RKO (cell line): Measurements from ENCODE around the gene DTX2.
"Not testable (repeated sequence)": the region's sequence is repeated elsewhere in the genome, so short reads cannot be mapped to it uniquely, and the experiment has no call there.

Source experiments
- DNase-seq: peaks from one replicate; pipeline ENCODE4 v3.0.0-alpha.2; 2016; ENCODE audit warnings: low spot score

The DTX2 gene

GRCh38 chr7:76461464-76462101 lies at the start of gene DTX2:
Gene DTX2 (plus strand): TSS chr7:76461709. CDS start chr7:76480510, 18,801 bp downstream.
- DNase-seq, result not testable (repeated sequence)

- no peak for DNase-seq
Measured at GRCh38 chr7:76412249-76412648, 49.3 kb upstream of the DTX2 start.

DNA sequence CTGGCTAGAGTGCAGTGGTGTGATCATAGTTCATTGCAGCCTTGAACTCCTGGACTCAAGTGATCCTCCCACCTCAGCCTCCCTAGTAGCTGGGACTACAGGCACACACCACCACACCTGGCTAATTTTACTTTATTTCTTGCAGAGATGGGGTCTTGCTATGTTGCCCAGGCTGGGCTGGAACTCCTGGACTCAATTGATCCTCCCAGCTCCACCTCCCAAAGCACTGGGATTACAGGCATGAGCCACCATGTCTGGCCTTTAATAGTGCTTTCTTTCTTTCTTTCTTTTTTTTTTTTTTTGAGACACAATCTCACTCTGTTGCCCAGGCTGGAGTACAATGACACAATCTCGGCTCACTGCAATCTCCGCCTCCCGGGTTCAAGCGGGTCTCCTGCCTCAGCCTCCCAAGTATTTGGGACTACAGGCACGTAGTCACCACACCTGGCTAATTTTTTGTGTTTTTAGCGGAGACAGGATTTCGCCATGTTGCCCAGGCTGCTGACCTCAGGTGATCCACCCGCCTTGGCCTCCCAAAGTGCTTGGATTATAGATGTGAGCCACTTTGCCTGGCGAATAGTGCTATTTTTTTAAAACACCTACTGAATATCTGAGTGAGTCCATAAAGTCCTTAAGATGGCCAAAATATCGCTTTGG lies 43.7 kb upstream of the DTX2 start:
- DNase-seq, result not testable (repeated sequence)

DNA sequence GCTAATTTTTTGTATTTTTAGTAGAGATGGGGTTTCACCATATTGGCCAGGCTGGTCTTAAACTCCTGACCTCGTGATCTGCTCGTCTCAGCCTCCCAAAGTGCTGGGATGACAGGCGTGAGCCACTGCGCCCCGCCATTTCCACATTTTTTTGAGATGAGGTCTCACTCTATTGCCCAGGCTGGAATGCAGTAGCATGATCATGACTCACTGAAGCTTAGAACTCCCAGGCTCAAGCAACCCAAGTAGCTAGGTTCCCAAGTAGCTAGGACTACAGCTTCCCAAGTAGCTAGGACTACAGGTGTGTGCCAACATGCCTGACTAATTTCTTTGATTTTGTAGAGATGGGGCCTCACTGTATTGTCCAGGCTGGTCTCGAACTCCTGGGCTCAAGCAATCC lies 40.4 kb upstream of the DTX2 start:
- peak; percentile 95 for DNase-seq

GRCh38 chr7:76423666-76424412 lies 37.7 kb upstream of the DTX2 start:
- no peak for DNase-seq

- DNase-seq, result no peak
Measured at GRCh38 chr7:76424413-76425111, 36.9 kb upstream of the DTX2 start, which contains the start of gene ZP3. Gene ZP3 (plus strand): TSS chr7:76424950. CDS start chr7:76424965, 15 bp downstream.

- no peak for DNase-seq
Measured at GRCh38 chr7:76425156-76425555, 36.4 kb upstream of the DTX2 start.

GRCh38 chr7:76425558-76425957 lies 36.0 kb upstream of the DTX2 start:
- DNase-seq, result not testable (repeated sequence)

DNA sequence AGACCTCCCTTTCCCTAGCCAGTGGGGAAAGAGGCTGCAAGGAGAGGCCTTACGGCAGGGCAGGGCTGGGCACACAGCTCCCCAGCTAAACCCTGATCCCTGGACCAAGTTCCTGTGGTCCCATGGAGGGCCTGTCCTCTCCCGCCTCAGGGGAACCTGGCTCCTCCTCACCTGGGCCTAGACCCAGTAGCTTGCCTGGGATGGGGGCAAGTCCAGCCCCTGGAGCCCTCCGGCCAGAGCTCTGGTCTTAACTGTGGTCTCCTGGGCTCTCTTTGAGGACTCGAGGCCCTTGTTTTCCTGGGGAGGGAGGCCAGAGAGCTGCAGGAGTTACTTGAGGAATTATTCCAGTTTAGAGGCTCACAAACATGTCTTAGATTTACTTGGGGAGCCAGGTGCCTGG lies 35.3 kb upstream of the DTX2 start:
- DNase-seq, result no peak

DNA sequence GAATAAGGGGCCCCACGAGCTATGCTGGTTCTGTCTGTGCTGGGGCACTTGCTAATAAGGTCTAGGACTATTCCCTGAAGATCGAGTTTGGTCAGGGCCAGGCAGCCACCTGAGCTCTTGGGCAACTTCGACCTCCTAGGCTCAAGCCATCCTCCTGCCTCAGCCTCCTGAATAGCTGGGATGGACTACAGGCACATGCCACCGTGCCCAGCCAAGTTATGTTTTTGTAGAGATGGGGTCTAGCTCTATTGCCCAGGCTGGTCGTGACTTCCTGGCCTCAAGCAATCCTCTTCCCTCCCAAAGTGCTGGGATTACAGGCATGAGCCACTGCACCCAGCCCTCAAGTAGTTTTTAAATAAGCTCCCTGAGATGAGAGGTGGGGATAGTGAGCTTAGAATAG lies 33.9 kb upstream of the DTX2 start:
- no peak for DNase-seq

DNA sequence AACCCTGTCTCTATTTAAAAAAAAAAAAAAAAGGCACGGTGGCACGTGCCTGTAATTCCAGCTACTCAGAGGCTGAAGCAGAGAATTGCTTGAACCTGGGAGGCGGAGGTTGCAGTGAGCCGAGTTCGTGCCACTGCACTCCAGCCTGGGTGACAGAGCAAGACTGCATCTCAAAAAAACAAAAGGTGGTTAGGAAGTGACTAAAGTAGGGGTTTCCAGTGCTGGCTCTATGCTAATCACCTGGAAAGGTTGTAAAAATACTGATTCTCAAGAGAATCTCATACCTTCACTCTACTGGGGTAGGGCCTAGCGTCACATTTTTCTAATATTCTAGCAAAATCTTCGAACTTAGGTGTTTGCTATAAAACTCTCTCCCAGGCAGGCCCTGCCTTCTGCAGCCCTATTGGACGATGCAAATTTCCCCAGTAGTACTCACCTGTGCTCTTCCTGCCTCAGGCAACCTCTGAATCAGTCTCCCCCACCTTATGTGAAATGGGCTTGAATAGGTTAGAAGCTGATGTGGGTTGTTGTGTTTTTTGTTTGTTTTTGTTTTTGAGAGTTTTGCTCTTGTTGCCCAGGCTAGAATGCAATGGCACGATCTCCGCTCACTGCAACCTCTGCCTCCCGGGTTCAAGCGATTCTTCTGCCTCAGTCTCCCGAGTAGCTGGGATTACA lies 33.2 kb upstream of the DTX2 start:
- DNase-seq, result no peak

- DNase-seq, result no peak
Measured at GRCh38 chr7:76428868-76429805, 32.4 kb upstream of the DTX2 start.

- DNase-seq, result no peak
Measured at GRCh38 chr7:76430211-76430610, 31.3 kb upstream of the DTX2 start.

DNA sequence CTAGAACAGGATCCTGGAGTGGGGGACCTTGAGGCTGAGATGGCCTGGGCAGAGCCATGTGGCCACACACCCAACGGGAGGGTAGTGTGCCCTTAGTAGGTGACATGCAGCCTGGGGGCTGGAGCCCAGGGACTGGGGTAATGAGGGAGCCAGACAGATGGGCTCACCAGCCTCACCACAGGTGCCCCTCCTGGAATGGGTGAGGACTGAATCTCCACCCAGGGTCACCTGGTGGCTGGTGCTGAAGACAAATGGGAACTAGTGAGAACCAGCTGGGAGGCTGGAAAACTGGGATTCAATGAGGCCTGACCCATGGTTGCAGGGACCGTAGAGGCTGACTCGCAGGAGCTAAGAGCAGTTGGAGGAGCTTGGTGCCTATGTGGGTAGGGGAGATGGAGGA lies 30.7 kb upstream of the DTX2 start:
- no peak for DNase-seq

DNA sequence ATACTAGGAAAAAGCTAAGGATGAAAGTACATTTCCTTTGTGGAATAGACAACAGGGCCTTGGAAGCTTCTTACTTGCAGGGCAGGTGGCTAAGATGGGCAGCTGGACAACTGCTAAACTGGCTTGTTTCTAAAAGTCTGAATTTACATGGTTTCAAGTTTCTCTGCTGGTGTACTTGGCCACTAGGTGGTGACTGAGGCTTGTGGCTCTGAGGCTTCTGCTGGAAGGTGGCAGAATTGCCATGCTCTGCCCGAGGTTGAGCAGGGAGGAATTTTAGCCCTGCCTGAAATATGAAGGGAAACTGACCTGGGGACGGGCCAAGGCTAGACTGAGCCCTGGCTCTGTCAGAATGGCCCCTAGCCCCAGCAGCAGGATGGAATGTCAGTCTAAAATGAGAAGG lies 23.6 kb upstream of the DTX2 start:
- DNase-seq, result peak; percentile 92

GRCh38 chr7:76439120-76439888 lies 22.2 kb upstream of the DTX2 start:
- DNase-seq, result not testable (repeated sequence)

DNA sequence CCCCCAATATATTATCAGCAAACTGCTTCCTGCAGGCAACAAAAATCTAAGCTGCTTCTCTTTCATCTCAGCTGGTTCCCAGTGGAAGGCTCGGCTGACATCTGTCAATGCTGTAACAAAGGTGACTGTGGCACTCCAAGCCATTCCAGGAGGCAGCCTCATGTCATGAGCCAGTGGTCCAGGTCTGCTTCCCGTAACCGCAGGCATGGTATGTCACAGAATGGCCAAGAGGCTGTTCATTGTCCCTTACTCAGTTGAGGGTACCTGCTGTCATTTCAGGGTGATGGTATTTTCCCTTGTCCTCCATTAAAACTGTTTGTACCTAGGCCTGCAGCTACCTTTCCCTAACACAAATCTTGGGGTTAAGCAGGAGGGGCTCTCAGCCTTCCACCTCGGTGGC lies 21.1 kb upstream of the DTX2 start:
- not testable (repeated sequence) for DNase-seq

DNA sequence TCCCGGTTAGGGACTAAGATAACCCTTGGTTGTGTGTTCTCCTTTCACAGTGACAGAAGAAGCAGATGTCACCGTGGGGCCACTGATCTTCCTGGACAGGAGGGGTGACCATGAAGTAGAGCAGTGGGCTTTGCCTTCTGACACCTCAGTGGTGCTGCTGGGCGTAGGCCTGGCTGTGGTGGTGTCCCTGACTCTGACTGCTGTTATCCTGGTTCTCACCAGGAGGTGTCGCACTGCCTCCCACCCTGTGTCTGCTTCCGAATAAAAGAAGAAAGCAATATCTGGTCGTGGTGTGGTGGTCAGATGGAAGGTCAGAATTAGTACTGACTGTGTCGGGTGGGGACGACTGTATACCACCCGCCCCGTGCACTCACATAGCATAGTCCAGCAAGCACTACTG lies 19.7 kb upstream of the DTX2 start:
- not testable (repeated sequence) for DNase-seq

- DNase-seq, result not testable (repeated sequence)
Measured at GRCh38 chr7:76442664-76443446, 18.7 kb upstream of the DTX2 start.
